ENCODE measurements around the gene TANGO6. TPM values are rescaled to one million over a fixed set of nuclear protein-coding genes. Genes with fewer than 3 reads are reported as not detected.

Gene TANGO6
- polyA plus RNA-seq, 6 donors from 2014 or later = 8.5 to 17.0 (median 10.8) TPM

- ATAC-seq (ENCODE audit: low read depth in 2 of 2) (no peak), DNase-seq (no peak)
- Mint-ChIP-seq H3K36me3 (peaks cover 8 to 23% of the 10 kb centered on the region in 2 donors), H3K27ac (peak overlapping the region in 2 of 6 donors; percentile 29 to 63), H3K4me3 (peak overlapping the region in 1 of 8 donors; percentile 12), H3K4me1 (no peaks in the 10 kb centered on the region), H3K9me3 (peaks cover 0 to 1% (median 0%) of the 10 kb centered on the region in 7 donors), H3K27me3 (no peaks in the 10 kb centered on the region)
Measured at GRCh38 chr16:68936736-68937631, 93.7 kb downstream of the TANGO6 start.

- Mint-ChIP-seq H3K36me3 (peaks cover 13 to 30% of the 10 kb centered on the region in 2 donors), H3K4me3 (no peak overlapping the region), H3K27me3 (no peaks in the 10 kb centered on the region), H3K27ac (no peak overlapping the region), H3K9me3 (peaks cover 0 to 14% (median 9%) of the 10 kb centered on the region in 7 donors), H3K4me1 (no peaks in the 10 kb centered on the region)
- no peak for DNase-seq
- no peak for ATAC-seq (ENCODE audit: low read depth in 2 of 2)
Measured at GRCh38 chr16:68939692-68940320, 96.5 kb downstream of the TANGO6 start.

GRCh38 chr16:68940816-68941215, 97.5 kb downstream of the TANGO6 start:
- H3K9me3 Mint-ChIP-seq = peaks cover 0 to 18% (median 13%) of the 10 kb centered on the region in 7 donors
- no peak for DNase-seq
- ATAC-seq (ENCODE audit: low read depth in 2 of 2) = no peak
- H3K27ac Mint-ChIP-seq = no peak overlapping the region
- H3K4me1 Mint-ChIP-seq = no peaks in the 10 kb centered on the region
- H3K36me3 Mint-ChIP-seq = peaks cover 18 to 34% of the 10 kb centered on the region in 2 donors
- no peaks in the 10 kb centered on the region for H3K27me3 Mint-ChIP-seq
- no peak overlapping the region for H3K4me3 Mint-ChIP-seq

- no peak for DNase-seq
- ATAC-seq (ENCODE audit: low read depth in 2 of 2) = no peak
- H3K4me3 Mint-ChIP-seq = no peak overlapping the region
- H3K4me1 Mint-ChIP-seq = no peaks in the 10 kb centered on the region
- no peak overlapping the region for H3K27ac Mint-ChIP-seq
- H3K27me3 Mint-ChIP-seq = no peaks in the 10 kb centered on the region
- peaks cover 18 to 27% of the 10 kb centered on the region in 2 donors for H3K36me3 Mint-ChIP-seq
- peaks cover 0 to 18% (median 13%) of the 10 kb centered on the region in 7 donors for H3K9me3 Mint-ChIP-seq
Measured at GRCh38 chr16:68943961-68944360, 100.6 kb downstream of the TANGO6 start.

GRCh38 chr16:68948230-68948910, 105.0 kb downstream of the TANGO6 start:
- Mint-ChIP-seq H3K36me3 (peaks cover 25 to 34% of the 10 kb centered on the region in 2 donors), H3K9me3 (peaks cover 0 to 18% (median 13%) of the 10 kb centered on the region in 7 donors), H3K4me3 (no peak overlapping the region), H3K4me1 (no peaks in the 10 kb centered on the region), H3K27ac (no peak overlapping the region), H3K27me3 (no peaks in the 10 kb centered on the region)
- ATAC-seq (ENCODE audit: low read depth in 2 of 2) (no peak), DNase-seq (no peak)

GRCh38 chr16:68951991-68952877, 108.9 kb downstream of the TANGO6 start:
- H3K27me3 Mint-ChIP-seq = no peaks in the 10 kb centered on the region
- no peak overlapping the region for H3K27ac Mint-ChIP-seq
- no peak overlapping the region for H3K4me3 Mint-ChIP-seq
- ATAC-seq (ENCODE audit: low read depth in 2 of 2) (no peak), DNase-seq (no peak)
- H3K36me3 Mint-ChIP-seq = peaks cover 7 to 17% of the 10 kb centered on the region in 2 donors
- no peaks in the 10 kb centered on the region for H3K9me3 Mint-ChIP-seq
- H3K4me1 Mint-ChIP-seq = no peaks in the 10 kb centered on the region

GRCh38 chr16:68954911-68955635, 111.7 kb downstream of the TANGO6 start:
- no peak for ATAC-seq (ENCODE audit: low read depth in 2 of 2)

GRCh38 chr16:68960910-68961309, 117.6 kb downstream of the TANGO6 start:
- no peak for DNase-seq
- H3K4me3 Mint-ChIP-seq = no peak overlapping the region
- H3K9me3 Mint-ChIP-seq = no peaks in the 10 kb centered on the region
- peaks cover 0 to 6% (median 0%) of the 10 kb centered on the region in 3 donors for H3K4me1 Mint-ChIP-seq
- peak overlapping the region in 1 of 6 donors; percentile 31 for H3K27ac Mint-ChIP-seq
- peaks cover 0 to 6% of the 10 kb centered on the region in 2 donors for H3K36me3 Mint-ChIP-seq
- H3K27me3 Mint-ChIP-seq = no peaks in the 10 kb centered on the region
- no peak for ATAC-seq (ENCODE audit: low read depth in 2 of 2)

More at GRCh38 chr16:68954911-68955635, 111.7 kb downstream of the TANGO6 start:
- no peak for DNase-seq
- Mint-ChIP-seq H3K4me1 (no peaks in the 10 kb centered on the region), H3K9me3 (no peaks in the 10 kb centered on the region), H3K36me3 (peaks cover 2 to 7% of the 10 kb centered on the region in 2 donors), H3K27ac (no peak overlapping the region), H3K27me3 (no peaks in the 10 kb centered on the region), H3K4me3 (no peak overlapping the region)

GRCh38 chr16:68961778-68962402, 118.6 kb downstream of the TANGO6 start:
- H3K4me1 Mint-ChIP-seq = peaks cover 0 to 6% (median 0%) of the 10 kb centered on the region in 3 donors
- ATAC-seq (ENCODE audit: low read depth in 2 of 2) (no peak), DNase-seq (no peak)
- H3K27me3 Mint-ChIP-seq = no peaks in the 10 kb centered on the region
- no peak overlapping the region for H3K27ac Mint-ChIP-seq
- H3K4me3 Mint-ChIP-seq = no peak overlapping the region
- H3K9me3 Mint-ChIP-seq = no peaks in the 10 kb centered on the region
- H3K36me3 Mint-ChIP-seq = peaks cover 0 to 6% of the 10 kb centered on the region in 2 donors

- DNase-seq (no peak), ATAC-seq (ENCODE audit: low read depth in 2 of 2) (no peak)
- Mint-ChIP-seq H3K9me3 (no peaks in the 10 kb centered on the region), H3K27ac (peak overlapping the region in 2 of 6 donors; percentile 3 to 50), H3K27me3 (no peaks in the 10 kb centered on the region), H3K4me1 (peaks cover 0 to 3% (median 0%) of the 10 kb centered on the region in 3 donors), H3K4me3 (peak overlapping the region in 2 of 8 donors; percentile 12 to 24), H3K36me3 (peaks cover 15 to 22% of the 10 kb centered on the region in 2 donors)
Measured at GRCh38 chr16:68969338-68969737, 126.0 kb downstream of the TANGO6 start.

GRCh38 chr16:68972013-68972412, 128.7 kb downstream of the TANGO6 start:
- Mint-ChIP-seq H3K4me3 (no peak overlapping the region), H3K27me3 (no peaks in the 10 kb centered on the region), H3K9me3 (no peaks in the 10 kb centered on the region), H3K27ac (peak overlapping the region in 2 of 6 donors; percentile 30 to 81), H3K4me1 (peaks cover 0 to 3% (median 0%) of the 10 kb centered on the region in 3 donors), H3K36me3 (peaks cover 26 to 32% of the 10 kb centered on the region in 2 donors)
- no peak for ATAC-seq (ENCODE audit: low read depth in 2 of 2)
- DNase-seq = no peak

GRCh38 chr16:68972720-68973119, 129.4 kb downstream of the TANGO6 start:
- no peak overlapping the region for H3K4me3 Mint-ChIP-seq
- DNase-seq = no peak
- no peak overlapping the region for H3K27ac Mint-ChIP-seq
- H3K36me3 Mint-ChIP-seq = peaks cover 26 to 27% of the 10 kb centered on the region in 2 donors
- no peaks in the 10 kb centered on the region for H3K27me3 Mint-ChIP-seq
- H3K4me1 Mint-ChIP-seq = peaks cover 0 to 3% (median 0%) of the 10 kb centered on the region in 3 donors
- H3K9me3 Mint-ChIP-seq = no peaks in the 10 kb centered on the region
- no peak for ATAC-seq (ENCODE audit: low read depth in 2 of 2)

All from naive B cell (primary cell).